Measurements from ENCODE around the gene KANSL1.

GRCh38 chr17:46085522-46085921 lies 107.7 kb downstream of the KANSL1 start:
- TF ChIP-seq TAF1 (IDR thresholded peaks at IDR 0.05; ENCODE audit: borderline replicate concordance, low read depth, low read length), result no peak
- no peak for TF ChIP-seq POLR2A (IDR thresholded peaks at IDR 0.05; ENCODE audit: low read depth, low read length)
